H9 (cell line): ENCODE results near the gene PYDC1. TPM values are rescaled to one million over a fixed set of nuclear protein-coding genes. Genes with fewer than 3 reads are reported as not detected.

Source experiments
- DNase-seq: peaks from one replicate; pipeline ENCODE4 v3.0.0-alpha.2; 2017
- H2AFZ ChIP-seq: one replicate; pipeline ENCODE4 v1.6.1; 2013; ENCODE audit warnings: mild to moderate bottlenecking, low read length, control low read depth, moderate library complexity
- H2AK5ac ChIP-seq: 2 replicates; pipeline ENCODE4 v1.6.1; 2013; ENCODE audit warnings: low read length, control low read depth, mixed read lengths; ENCODE audit not compliant: insufficient read length
- H2BK120ac ChIP-seq: one replicate; pipeline ENCODE4 v1.6.1; 2013; ENCODE audit warnings: low read depth, mild to moderate bottlenecking, low read length, control low read depth, inconsistent platforms; ENCODE audit not compliant: poor library complexity, severe bottlenecking
- H2BK12ac ChIP-seq: 2 replicates; pipeline ENCODE4 v1.6.1; 2013; ENCODE audit warnings: low read length, control low read depth, mixed read lengths, low read depth; ENCODE audit not compliant: insufficient read length
- H2BK15ac ChIP-seq: 2 replicates; pipeline ENCODE4 v1.6.1; 2013; ENCODE audit warnings: low read depth, low read length, control low read depth
- H2BK20ac ChIP-seq: one replicate; pipeline ENCODE4 v1.6.1; 2013; ENCODE audit warnings: low read depth, mild to moderate bottlenecking, low read length, control low read depth, inconsistent platforms; ENCODE audit not compliant: poor library complexity, severe bottlenecking
- H2BK5ac ChIP-seq: 2 replicates; pipeline ENCODE4 v1.6.1; 2013; ENCODE audit warnings: low read length, control low read depth, mixed read lengths; ENCODE audit not compliant: insufficient read length
- H3K14ac ChIP-seq: 2 replicates; pipeline ENCODE4 v1.6.1; 2013; ENCODE audit warnings: low read length, control low read depth; ENCODE audit not compliant: insufficient read depth
- H3K18ac ChIP-seq: 2 replicates; pipeline ENCODE4 v1.6.1; 2013; ENCODE audit warnings: low read depth, mild to moderate bottlenecking, mixed read lengths, low read length, control low read depth; ENCODE audit not compliant: insufficient read length
- H3K23ac ChIP-seq: 2 replicates; pipeline ENCODE4 v1.6.1; 2013; ENCODE audit warnings: low read length, control low read depth, mixed read lengths, low read depth; ENCODE audit not compliant: insufficient read length
- H3K23me2 ChIP-seq: 2 replicates; pipeline ENCODE4 v1.6.1; 2013; ENCODE audit warnings: low read depth, mild to moderate bottlenecking, mixed read lengths, low read length, control low read depth; ENCODE audit not compliant: insufficient read length, poor library complexity, severe bottlenecking
- H3K27ac ChIP-seq: 2 replicates; pipeline ENCODE4 v1.5.1; 2013; ENCODE audit warnings: low read length, control low read depth, mixed read lengths, low read depth; ENCODE audit not compliant: insufficient read length
- H3K27me3 ChIP-seq: 2 replicates; pipeline ENCODE4 v1.6.1; 2013; ENCODE audit warnings: low read length, control low read depth, inconsistent platforms; ENCODE audit not compliant: insufficient read depth
- H3K4ac ChIP-seq: 2 replicates; pipeline ENCODE4 v1.6.1; 2013; ENCODE audit warnings: low read depth, mild to moderate bottlenecking, control low read depth, inconsistent platforms, low read length, moderate library complexity
- H3K4me1 ChIP-seq: 2 replicates; pipeline ENCODE4 v1.6.1; 2013; ENCODE audit warnings: low read length, control low read depth, inconsistent platforms; ENCODE audit not compliant: insufficient read depth
- H3K4me2 ChIP-seq: 2 replicates; pipeline ENCODE4 v1.6.1; 2013; ENCODE audit warnings: low read length, control low read depth, mixed read lengths; ENCODE audit not compliant: insufficient read length, insufficient read depth
- H3K56ac ChIP-seq: 2 replicates; pipeline ENCODE4 v1.6.1; 2013; ENCODE audit warnings: low read depth, mild to moderate bottlenecking, mixed read lengths, low read length, control low read depth; ENCODE audit not compliant: insufficient read length
- H3K79me1 ChIP-seq: 2 replicates; pipeline ENCODE4 v1.6.1; 2013; ENCODE audit warnings: low read depth, mild to moderate bottlenecking, moderate library complexity, low read length, control low read depth, inconsistent platforms; ENCODE audit not compliant: insufficient read depth, poor library complexity, severe bottlenecking
- H3K79me2 ChIP-seq: 2 replicates; pipeline ENCODE4 v1.6.1; 2013; ENCODE audit warnings: low read length, control low read depth, inconsistent platforms; ENCODE audit not compliant: insufficient read depth
- H3K9ac ChIP-seq: 2 replicates; pipeline ENCODE4 v1.6.1; 2013; ENCODE audit warnings: low read length, control low read depth, mixed read lengths; ENCODE audit not compliant: insufficient read length; ENCODE audit errors: extremely low read depth
- H3K9me3 ChIP-seq: one replicate; pipeline ENCODE4 v1.6.1; 2013; ENCODE audit warnings: low read depth, low read length, inconsistent platforms; ENCODE audit not compliant: control insufficient read depth
- H3T11ph ChIP-seq: one replicate; pipeline ENCODE4 v1.6.1; 2013; ENCODE audit warnings: mild to moderate bottlenecking, low read length, control low read depth, inconsistent platforms
- H4K20me1 ChIP-seq: one replicate; pipeline ENCODE4 v1.6.1; 2013; ENCODE audit not compliant: control insufficient read depth, insufficient read length, insufficient read depth
- H4K5ac ChIP-seq: 2 replicates; pipeline ENCODE4 v1.6.1; 2013; ENCODE audit warnings: low read depth, mild to moderate bottlenecking, mixed read lengths, low read length, control low read depth; ENCODE audit not compliant: insufficient read length
- H4K8ac ChIP-seq: replicated peaks from 2 replicates; pipeline ENCODE4 v1.6.1; 2013; ENCODE audit warnings: low read length, control low read depth, mixed read lengths, low read depth; ENCODE audit not compliant: insufficient read length
- H4K91ac ChIP-seq: 2 replicates; pipeline ENCODE4 v1.6.1; 2013; ENCODE audit warnings: low read depth, mild to moderate bottlenecking, moderate library complexity, mixed read lengths, low read length, control low read depth; ENCODE audit not compliant: insufficient read length
- H3K27ac Mint-ChIP-seq, 3 experiments: 2 replicates in 2 of 3; 3 replicates in 1 of 3; pipeline ENCODE4 v1.8.0; 2020 to 2021; ENCODE audit warnings: mixed read lengths in 3 of 3, mild to moderate bottlenecking in 1 of 3, moderate library complexity in 1 of 3
- H3K27me3 Mint-ChIP-seq: 2 replicates; pipeline ENCODE4 v1.8.0; 2021; ENCODE audit warnings: low read depth, mild to moderate bottlenecking, moderate library complexity, mixed read lengths
- H3K36me3 Mint-ChIP-seq, 3 experiments: 2 replicates in 2 of 3; 3 replicates in 1 of 3; pipeline ENCODE4 v1.8.0; 2020 to 2021; ENCODE audit warnings: low read depth in 3 of 3, mixed read lengths in 3 of 3; ENCODE audit not compliant: insufficient read depth in 1 of 3
- H3K4me1 Mint-ChIP-seq, 2 experiments: 2 replicates each; pipeline ENCODE4 v1.8.0; 2020; ENCODE audit warnings: mixed read lengths in 2 of 2
- H3K4me3 Mint-ChIP-seq, 2 experiments: 2 replicates in 1 of 2; 3 replicates in 1 of 2; pipeline ENCODE4 v1.8.0; 2020 to 2021; ENCODE audit warnings: mild to moderate bottlenecking in 2 of 2, mixed read lengths in 2 of 2, moderate library complexity in 1 of 2
- H3K9me3 Mint-ChIP-seq, 2 experiments: 2 replicates in 1 of 2; 3 replicates in 1 of 2; pipeline ENCODE4 v1.8.0; 2020; ENCODE audit warnings: mild to moderate bottlenecking in 2 of 2, mixed read lengths in 2 of 2, moderate library complexity in 1 of 2
- CTCF ChIP-seq: fragments of 200-600 bp; sonication (generic); conservative IDR thresholded peaks from 3 replicates; pipeline ENCODE4 v1.8.0; 2021; ENCODE audit warnings: antibody characterized with exemption, mild to moderate bottlenecking
- WGBS: extraction: QIAGEN DNeasy Blood & Tissue Kit; methylation state at CpG from one replicate; pipeline ENCODE4 v1.1.7; 2013; ENCODE audit warnings: missing lambda C conversion rate, low lambda C conversion rate, mixed read lengths; ENCODE audit not compliant: insufficient read length; ENCODE audit errors: extremely low coverage; 5-methylcytosine and 5-hydroxymethylcytosine counted together
- total RNA-seq: library from RNA; stranded (reverse); gene quantifications from 2 replicates; pipeline ENCODE4 v1.2.1, GENCODE V29; 2021

PYDC1 gene
- total RNA-seq, 1 experiment from 2014 or later, result 0.70 TPM

- Histone ChIP-seq H4K8ac (no peak within 1 kb of the TSS), H3K27ac (no peak within 1 kb of the TSS), H2AFZ (no peak within 1 kb of the TSS), H2AK5ac (no peak within 1 kb of the TSS), H4K91ac (no peak within 1 kb of the TSS), H4K5ac (no peak within 1 kb of the TSS), H2BK120ac (no peak within 1 kb of the TSS), H3K9ac (peak within 1 kb of the TSS; percentile 39), H3K79me2 (no peaks in the 10 kb centered on the region), H3T11ph (no peak within 1 kb of the TSS), H3K23me2 (peaks cover 15% of the 10 kb centered on the region), H3K4me1 (no peaks in the 10 kb centered on the region; the same call in 1 of the 2 replicates), H2BK20ac (no peak within 1 kb of the TSS), H3K4ac (no peak within 1 kb of the TSS), H3K56ac (no peak within 1 kb of the TSS), H4K20me1 (no peaks in the 10 kb centered on the region), H2BK12ac (no peak within 1 kb of the TSS), H3K14ac (peak within 1 kb of the TSS; percentile 80), H3K79me1 (no peaks in the 10 kb centered on the region), H3K23ac (no peak within 1 kb of the TSS), H3K9me3 (no peaks in the 10 kb centered on the region), H3K18ac (peak within 1 kb of the TSS; percentile 61), H3K27me3 (no peaks in the 10 kb centered on the region), H2BK15ac (no peak within 1 kb of the TSS), H3K4me2 (peak within 1 kb of the TSS; percentile 77), H2BK5ac (no peak within 1 kb of the TSS)
- Mint-ChIP-seq H3K27me3 (peaks cover 21% of the 10 kb centered on the region), H3K27ac (peak within 1 kb of the TSS; percentile 42 to 96 (median 91); a peak in 4 of 7 replicates), H3K9me3 (no peaks in the 10 kb centered on the region; a peak in 1 of 5 replicates), H3K36me3 (peaks cover 1 to 20% (median 5%) of the 10 kb centered on the region in 3 experiments; a peak in 6 of 7 replicates), H3K4me1 (peaks cover 16 to 23% of the 10 kb centered on the region in 2 experiments), H3K4me3 (peak within 1 kb of the TSS; percentile 80)
- no CpG with 5 or more reads among the region's 69 CpGs for WGBS
- peak; percentile 60 for DNase-seq
- no peak for TF ChIP-seq CTCF
These were observed 14.2 kb downstream of the PYDC1 start, which contains the start of gene PYCARD for GRCh38 chr16:31202414-31203375. Gene PYCARD (minus strand): TSS chr16:31202760. CDS start chr16:31202690, 70 bp downstream.
